HG03342 (cell line): Measurements from ENCODE around the gene ARL6IP1.

Source experiments
- ATAC-seq: cut with Tn5 transposase; IDR thresholded peaks from one replicate; pipeline ENCODE4 v1.9.1; 2021; ENCODE audit warnings: mild to moderate bottlenecking, moderate library complexity; ENCODE audit not compliant: unreplicated experiment

ARL6IP1 gene

DNA sequence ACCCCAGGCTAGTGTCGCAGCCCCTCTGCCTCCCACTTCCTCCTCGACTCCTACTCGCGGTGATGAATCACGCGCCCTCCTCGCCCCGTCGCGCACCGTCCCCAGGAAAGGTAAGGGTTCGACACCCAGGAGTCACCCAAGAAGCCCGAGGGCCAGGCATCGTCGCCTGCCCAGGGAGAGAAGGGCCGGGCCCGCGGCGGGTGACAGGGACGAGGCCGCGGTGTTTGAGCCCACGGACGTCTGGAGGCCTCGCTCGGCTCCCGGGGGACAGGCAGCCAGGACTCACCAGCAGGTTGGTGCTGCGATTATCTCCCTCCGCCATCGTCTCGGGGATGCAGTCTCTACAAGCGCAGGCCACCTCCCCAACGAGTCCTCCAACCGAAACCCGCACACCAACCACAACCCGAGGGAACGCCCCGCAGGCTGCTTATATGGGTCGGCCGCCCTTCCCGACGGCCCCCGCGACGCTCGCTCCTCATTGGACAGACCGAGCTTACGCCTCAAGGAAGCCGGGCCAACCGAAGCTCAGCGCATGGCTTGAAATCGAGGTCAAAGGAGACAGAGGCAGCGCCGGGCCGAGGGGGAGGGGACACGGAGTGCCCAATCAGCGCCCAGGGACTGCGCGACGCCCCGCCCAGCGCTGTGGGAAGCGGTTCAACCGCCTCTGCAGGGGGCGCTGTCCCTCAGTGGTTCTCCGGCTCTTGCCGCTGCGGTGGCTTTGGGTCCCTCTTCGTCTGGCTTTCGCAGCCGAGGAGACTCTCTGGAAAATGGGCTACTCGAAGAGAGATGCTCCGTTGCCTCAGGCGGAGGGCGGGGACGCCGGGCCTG is at the start of gene ARL6IP1:
ARL6IP1 (minus strand) TSS at position 405 of the 828 bp plus-strand sequence; CDS start at position 322, 83 bp downstream.
- ATAC-seq, result peak; percentile 94

GRCh38 chr16:18846416-18846815 is 45.1 kb upstream of the ARL6IP1 start:
- ATAC-seq, result no peak

- no peak for ATAC-seq
Measured at GRCh38 chr16:18842565-18842964, 41.2 kb upstream of the ARL6IP1 start.

DNA sequence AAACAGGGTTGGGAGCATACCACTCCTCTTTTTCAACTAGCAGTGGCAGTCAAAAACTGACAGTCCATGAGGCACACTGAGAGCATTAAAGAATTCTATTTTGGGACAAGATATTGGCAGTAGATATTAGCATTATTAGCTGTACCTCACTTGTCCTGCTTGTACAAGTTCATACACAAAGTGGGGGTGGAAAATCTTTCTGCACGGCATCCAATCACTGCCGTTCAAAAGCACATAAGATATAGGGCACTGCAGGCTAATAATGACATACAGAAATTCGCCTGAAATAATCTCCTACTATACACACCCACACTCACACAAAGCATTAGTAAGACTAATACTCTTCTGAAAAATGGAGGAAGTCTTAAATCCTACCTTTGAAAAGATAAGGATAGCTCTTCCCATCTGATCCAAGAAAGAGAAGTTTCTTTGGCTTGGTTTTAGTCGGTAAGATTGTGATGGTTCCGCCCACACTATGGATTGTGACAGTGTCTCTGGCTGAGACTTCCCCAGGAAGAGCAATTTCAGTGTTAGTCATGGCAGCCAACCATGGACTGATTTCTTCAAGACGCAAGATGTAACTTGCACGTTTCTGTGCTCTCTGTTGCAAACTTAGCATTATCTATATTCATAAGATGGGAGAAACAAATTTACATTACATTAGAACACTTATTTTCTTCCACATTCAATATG is 40.6 kb upstream of the ARL6IP1 start:
- no peak for ATAC-seq

DNA sequence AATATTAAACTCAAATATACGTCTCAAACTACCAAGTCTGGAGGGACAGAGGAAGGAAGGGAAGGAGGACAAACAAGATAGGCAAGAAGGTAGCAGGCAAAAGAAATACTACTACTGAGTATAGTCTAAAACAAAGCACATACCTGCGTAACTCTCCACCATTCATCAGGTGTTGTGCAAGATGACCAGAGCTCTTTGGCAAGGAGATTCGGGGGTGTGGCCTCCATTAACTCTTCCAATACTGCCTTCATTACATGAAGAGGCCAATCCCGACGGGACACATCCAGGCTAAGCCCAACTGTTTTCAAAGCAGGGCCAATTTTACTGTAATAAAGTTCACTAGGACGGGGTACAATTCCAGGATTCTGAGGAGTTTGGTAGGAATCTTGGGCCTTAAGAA is 38.2 kb upstream of the ARL6IP1 start:
- no peak for ATAC-seq

GRCh38 chr16:18836702-18837101 is 35.4 kb upstream of the ARL6IP1 start:
- ATAC-seq, result no peak

DNA sequence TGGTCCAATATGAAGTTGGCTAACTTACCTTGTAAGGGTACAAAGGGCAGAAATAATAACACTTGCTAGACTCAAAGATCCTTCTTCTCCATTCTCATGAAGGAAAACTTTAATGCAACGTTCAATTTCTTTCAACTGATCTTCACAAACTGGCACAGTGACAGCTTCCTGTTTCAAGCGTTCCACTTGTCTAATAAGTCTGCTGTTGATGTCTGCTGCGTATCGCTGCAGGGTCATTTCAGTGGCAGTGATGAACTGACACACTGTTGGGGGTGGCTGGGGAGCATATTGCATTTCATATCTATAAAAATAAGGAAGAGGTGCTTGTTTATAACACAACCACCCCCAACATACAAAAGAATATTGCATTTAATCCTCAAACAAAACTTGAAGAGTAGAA is 33.5 kb upstream of the ARL6IP1 start:
- no peak for ATAC-seq

GRCh38 chr16:18833707-18834505 is 32.6 kb upstream of the ARL6IP1 start:
- ATAC-seq, result no peak

DNA sequence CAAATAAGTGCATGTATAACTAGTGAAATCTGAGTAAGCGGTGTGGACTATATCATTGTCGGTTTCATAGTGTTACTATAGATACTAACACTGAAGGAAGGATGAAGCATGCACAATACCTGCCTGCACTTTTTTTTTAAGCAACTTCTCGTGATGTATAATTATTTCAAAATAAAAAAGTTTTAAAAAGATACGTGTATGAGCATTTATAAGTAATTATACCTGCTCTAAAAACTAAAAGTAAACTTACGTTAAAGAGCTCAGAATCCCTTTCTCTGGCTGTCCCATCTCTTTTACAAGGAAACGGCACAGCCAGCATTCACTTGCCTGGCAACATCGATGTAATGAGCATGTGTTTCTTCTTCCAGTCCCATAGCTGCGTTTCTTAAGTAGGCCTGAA is 31.3 kb upstream of the ARL6IP1 start:
- no peak for ATAC-seq

GRCh38 chr16:18832006-18832405 is 30.7 kb upstream of the ARL6IP1 start:
- no peak for ATAC-seq

GRCh38 chr16:18829251-18829650 is 27.9 kb upstream of the ARL6IP1 start:
- no peak for ATAC-seq

DNA sequence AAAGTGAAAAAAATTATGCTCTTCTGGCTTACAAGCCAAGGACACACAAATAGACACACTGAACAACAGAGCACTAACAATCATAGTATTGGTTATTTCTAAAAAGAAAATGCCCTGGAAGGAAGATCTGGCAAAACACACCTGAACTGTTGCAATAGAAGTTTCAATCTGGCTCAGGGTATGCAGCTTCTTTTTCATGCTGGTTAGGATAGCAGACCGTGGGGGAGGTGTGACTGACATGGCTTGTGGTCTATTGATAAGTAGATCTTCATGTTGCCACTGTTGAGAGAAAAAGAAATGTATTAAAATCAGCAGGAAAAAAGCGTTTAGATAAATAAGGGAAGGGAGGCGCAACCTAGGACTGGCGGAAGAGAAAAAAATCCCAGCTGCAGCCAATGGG is 26.5 kb upstream of the ARL6IP1 start:
- ATAC-seq, result no peak

DNA sequence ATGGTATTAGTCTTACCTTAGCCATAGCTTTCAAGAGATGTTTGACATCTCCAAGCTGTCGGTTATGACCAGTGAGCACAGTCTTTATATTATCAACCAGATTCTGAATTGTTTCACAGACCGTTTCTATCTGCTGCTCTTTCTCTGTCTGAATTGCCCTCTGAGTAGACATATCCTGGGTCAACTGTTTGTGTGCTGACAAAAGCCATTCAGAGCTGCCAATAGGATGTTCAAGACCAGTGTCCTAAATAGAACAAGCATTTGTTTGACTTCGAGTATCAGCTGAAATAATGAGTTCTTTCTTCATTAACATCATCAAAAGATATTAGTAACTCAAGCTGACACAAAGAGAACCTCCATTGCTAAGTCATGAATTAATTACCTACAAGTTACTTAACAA is 14.9 kb upstream of the ARL6IP1 start:
- ATAC-seq, result no peak

DNA sequence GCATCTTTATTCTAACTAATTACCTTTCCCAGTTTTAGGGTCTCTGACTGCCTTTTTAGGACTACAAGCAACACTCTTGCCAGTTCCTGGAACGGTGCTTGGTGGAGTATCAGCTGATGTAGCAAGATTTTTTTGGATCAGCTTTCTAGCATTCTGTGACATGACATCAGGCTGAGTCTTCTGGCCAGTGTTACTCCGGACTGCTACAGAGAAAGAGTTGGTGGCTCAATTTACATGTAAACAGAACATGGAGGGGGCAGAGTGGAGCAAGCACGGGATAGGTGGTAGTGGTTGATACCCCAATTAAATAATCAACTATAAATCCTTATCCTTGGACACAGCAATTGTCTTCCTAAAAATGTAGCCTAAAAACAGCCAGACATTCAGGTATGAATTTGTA is 10.6 kb upstream of the ARL6IP1 start:
- ATAC-seq, result no peak

DNA sequence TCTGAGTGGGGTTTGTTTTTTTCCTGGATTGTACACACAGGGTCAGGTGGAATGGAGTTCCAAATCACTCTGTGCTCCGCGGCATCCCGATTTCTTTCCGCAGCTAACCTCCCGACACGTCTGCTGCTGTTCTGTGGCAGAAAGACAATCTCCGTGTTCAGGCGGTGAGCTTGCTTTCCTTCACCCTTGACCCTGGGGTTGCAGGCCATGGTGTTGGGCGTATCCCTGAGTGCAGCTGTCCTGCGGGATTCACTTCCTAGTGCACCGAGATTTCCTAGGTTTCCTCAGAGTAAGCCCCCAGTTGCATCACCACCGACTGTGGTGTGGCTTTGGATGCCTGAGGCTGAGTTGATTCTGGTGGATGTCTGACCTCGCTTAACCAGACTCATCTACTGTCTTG is 7.8 kb upstream of the ARL6IP1 start:
- no peak for ATAC-seq

DNA sequence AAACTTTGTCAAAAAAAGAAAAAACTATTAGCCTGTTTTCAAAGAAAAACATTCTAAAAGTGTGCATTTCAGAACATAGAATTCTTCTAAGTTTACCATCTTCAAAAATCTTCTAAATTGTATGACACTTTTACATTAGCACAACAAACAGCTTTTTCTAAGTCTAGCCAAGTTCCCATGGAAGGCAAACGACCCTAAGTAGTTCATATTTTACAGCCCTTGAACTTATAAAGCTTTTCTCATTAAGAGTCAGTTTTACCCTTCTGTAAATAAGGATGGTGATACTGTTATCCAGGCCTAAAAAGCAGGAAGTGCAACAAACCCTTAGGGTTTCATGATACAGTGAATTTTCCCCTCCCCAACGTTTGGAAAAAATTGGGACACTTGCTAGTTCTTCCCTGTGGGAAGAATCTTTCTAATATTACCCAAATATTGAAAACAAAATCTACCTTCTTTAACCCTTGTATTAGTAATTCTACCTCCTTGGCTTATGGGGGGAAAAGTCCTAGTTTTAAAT is 4.0 kb upstream of the ARL6IP1 start:
- ATAC-seq, result no peak

DNA sequence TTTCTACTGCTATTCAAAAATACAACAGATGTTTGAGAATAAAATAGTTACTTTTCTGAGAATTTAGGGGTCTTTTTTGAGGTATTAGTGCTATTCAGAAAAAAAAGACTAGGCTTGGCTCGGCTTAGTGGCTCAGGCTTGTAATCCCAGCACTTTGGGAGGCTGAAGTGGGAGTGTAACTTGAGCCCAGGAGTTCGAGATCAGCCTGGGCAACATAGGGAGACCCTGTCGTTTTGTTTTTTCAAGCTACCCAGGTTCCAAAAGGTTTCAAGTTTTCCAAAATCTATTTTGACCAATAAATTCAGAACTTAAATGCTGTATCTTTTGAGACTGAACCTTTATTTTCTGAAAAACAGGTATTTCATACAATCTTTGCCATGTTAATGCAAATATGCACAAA is 3.2 kb upstream of the ARL6IP1 start:
- no peak for ATAC-seq

DNA sequence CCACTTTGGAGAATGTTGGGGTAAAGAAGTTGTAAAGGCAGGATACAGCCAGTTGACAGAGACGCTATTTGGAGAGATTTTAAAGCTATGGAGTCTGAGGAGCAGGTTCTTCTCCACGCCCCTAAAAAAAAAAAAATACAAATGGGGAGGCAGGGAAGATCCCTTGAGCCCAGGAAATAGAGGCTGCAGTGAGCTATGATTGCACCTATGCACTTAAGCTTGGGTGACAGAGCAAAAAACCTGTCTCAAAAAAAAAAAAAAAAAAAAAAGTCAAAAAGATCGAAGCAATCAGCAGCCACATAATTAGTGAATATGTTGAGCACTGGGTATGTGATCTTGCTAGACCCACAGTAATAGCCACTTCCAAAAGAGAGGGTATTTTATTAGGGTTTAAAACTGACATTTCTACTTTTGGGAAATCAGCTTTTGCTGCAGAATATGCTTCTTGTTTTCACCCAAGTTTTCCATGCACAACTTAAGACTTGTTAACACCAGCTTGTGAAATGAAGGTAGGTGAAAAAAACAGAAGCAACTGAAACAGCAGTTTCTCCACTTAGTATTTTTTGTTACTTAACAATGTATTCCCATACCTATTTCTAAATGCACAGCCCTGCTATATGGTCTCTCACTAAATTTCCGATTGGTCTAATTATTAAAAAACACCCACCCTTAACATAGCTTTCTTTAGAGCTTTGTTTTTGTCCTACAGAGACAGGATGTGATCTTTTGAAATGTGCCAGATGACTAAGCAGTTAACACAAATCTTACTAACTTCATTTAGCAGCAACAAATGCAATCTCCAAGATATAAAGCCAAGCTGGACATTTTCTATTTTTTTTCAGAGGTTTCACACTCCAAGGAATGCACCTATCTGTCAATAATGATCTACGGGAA is 2.5 kb upstream of the ARL6IP1 start:
- ATAC-seq, result no peak

- ATAC-seq, result no peak
Measured at GRCh38 chr16:18802767-18803343, 1.5 kb upstream of the ARL6IP1 start.

GRCh38 chr16:18800775-18801144 is 589 bp downstream of the ARL6IP1 start:
- ATAC-seq, result no peak
